Activated T-cell treated with anti-CD3 and anti-CD28 coated beads for 4 hours (primary cell): Measurements from ENCODE around the gene ABTB2.

Experiments used
- DNase-seq: peaks from one replicate; pipeline ENCODE4 v3.0.0-alpha.2; 2020

ABTB2 gene

GRCh38 chr11:34143048-34143447 is 214.8 kb downstream of the ABTB2 start:
- no peak for DNase-seq

- DNase-seq: no peak
These were observed 217.7 kb downstream of the ABTB2 start for GRCh38 chr11:34140149-34140548.

DNA sequence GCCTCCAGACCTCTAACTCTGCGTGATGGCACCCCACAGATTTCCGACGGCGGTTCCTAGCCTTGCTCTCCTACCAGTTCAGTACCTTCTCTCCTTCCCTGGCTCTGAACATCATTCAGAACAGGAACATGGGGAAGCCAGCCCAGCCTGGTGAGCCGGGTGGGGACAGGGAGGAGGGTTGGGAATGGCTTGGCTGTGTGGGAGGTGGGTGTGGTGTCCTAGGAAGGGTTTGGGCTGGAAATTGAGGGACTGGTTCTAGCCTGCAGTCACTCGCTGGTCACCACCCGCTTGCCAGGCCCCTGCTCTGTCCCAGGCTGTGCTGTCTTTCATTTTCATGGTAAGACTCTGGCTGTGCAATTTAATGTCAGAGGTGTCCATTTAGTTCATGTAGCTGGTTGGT is 218.5 kb downstream of the ABTB2 start:
- DNase-seq: no peak

DNA sequence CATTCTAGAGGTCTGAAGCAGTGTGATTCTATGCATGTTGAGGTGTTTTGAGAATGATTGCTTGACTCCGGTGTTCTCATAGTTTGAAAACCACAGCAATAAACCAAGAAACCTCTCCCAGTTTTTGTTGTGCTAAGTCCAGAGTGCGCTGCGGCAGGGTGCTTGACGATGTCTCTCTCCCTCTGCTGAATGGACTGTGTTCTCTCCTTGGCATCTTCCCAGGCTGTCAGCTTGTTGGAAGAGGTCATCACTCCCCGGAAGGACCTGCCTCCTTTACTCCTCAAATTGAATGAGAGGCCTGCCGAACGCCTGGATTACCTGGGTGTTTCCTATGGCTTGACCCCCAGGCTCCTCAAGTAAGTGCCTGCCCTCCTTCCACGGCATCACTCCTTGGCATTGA is 221.4 kb downstream of the ABTB2 start:
- DNase-seq: no peak

- DNase-seq: no peak
These were observed 222.4 kb downstream of the ABTB2 start for GRCh38 chr11:34135439-34135838.

DNA sequence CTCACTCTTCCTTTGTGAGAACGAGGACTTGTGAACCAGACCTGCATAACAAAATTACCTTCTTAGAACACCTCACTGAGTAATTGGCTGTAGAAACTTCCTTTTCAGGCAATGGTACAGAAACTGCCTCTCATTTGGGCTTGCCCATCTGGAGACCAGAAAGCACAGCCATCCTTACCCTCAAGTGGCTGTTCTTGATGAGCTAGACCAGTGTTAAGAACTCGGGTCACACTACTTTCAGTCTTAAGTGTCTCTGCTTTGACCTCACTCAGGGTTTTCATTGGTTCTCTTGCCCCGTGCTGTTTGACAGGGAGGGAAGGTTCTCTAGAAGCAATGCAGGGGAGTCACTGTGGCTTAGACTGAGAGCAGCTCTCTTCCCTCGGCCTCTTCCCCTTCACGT is 223.0 kb downstream of the ABTB2 start:
- DNase-seq: no peak

- DNase-seq: no peak
These were observed 225.4 kb downstream of the ABTB2 start for GRCh38 chr11:34132261-34132965.

- DNase-seq: no peak
These were observed 229.0 kb downstream of the ABTB2 start for GRCh38 chr11:34128824-34129223.

DNA sequence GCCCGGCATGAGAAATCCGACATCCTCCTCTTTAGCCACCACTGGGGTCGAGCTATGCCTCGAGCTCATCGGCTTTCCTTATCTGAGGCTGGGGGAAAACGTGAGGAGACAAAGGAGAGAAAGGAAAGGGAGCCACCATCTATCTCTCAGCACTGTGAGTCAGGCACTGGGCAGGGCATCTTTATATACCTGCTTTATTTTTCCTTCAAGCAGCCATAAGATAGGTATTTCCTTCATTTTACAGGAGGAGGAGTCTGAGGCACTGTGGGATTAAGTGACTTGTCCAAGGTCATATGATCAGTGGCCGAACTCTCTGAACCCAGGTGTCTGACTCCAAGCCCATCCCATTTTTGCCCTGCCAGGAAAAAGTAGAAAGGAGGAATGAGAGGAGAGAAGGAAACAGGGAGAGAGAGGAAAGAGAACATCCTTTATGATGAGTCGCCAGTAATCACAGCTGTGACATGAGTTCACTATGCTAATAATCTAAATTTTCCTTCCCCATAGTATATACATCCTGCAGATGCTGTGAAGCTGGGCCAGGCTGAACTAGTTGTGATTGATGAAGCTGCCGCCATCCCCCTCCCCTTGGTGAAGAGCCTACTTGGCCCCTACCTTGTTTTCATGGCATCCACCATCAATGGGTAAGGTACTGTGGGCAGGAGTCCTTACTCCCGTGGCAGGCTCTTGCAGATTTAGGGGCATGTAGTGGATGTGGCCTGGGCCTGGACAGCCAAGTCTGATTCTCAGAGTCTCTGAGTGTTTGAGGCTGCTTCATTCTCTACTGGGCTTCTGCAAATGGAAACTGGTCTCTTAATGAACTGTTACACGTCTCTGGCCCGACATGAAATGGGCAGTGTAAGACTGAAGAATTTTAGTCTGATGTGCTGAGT is 230.6 kb downstream of the ABTB2 start:
- no peak for DNase-seq

GRCh38 chr11:34124885-34125668 is 232.7 kb downstream of the ABTB2 start:
- DNase-seq: no peak

DNA sequence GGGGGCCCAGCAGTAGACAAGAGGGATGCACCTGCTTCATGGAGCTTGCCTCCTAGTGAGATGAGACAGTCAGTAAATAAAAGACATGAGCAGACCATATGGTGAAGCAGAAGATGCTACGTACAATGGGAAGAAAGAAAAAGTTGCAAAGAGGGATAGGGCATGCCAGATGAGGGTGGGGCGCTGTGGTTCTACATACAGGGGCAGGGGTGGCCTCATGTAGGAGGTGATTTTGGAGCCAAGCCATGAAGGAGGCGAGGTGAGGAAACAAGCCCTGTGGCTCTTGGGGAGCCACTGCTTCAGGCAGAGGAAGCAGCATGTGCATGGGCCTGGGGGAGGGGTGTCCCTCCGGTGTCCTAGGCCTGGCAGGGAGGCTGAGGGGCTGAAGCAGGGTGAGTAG is 237.2 kb downstream of the ABTB2 start:
- no peak for DNase-seq

- no peak for DNase-seq
These were observed 243.3 kb downstream of the ABTB2 start for GRCh38 chr11:34114471-34114870.

GRCh38 chr11:34114014-34114413 is 243.8 kb downstream of the ABTB2 start:
- no peak for DNase-seq

DNA sequence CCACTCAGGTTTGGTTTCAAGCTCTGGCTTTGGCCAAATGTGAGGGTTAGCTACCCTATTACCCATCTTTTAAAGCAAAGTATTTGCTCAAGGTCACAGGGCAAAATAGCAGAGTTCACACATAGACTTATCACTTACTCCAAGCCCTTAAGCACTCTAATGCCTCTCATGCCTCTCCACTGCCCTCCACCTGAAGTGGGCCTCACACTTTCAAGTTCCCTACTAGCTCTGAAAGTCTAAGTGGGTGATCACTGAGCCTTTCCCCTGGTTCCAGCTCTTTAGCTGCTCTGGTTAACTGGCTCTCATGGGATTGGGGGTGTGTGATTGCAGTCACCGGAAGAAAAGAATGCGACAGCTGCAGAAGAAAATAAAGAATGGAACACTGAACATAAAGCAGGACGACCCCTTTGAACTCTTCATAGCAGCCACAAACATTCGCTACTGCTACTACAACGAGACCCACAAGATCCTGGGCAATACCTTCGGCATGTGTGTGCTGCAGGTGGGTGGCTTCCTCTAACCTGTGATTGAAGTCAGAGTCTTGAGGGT is 246.0 kb downstream of the ABTB2 start:
- no peak for DNase-seq

GRCh38 chr11:34105957-34106504 is 251.8 kb downstream of the ABTB2 start:
- no peak for DNase-seq

DNA sequence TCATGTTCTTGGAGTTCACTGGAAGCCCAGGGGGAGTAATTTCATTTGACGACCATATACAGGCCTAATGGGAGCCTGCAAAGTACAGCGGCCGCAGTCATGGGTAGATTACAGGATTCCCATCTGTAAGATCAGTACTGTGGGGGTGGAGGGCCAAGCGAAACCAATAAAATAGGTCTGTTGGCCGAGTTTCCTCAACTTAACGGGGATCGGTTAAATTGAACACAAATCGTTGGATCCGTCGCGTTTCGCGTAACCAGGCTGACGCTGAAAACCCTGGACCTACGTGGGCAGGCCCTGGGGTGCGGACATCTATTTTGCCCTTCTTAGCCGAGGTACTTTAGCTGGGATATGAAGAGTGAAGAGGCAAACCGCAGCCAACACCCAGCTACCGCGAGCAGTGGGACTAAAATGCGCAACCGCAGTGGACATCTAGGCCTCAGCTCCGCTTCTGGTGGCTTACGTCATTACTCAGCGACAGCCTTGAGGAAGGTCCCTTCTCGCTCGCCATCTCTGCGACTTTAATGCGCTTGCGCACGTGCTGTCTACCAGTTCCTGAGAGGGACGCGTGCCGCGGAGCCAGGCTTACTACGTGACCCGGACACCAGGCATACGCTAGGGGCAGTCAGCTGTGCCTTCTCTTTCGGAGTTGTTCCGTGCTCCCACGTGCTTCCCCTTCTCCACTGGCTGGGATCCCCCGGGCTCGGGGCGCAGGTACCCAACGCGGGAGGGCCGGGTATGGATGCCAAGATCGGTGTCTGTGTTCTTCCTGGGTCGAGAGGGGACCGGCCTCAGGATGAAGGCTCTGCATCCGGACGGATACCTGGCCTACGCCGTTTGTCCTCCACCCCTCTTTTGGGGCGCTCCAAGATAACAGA is 252.5 kb downstream of the ABTB2 start, which contains the start of gene NAT10:
Gene NAT10, plus strand, starts transcription at position 551 of the 878 bp plus-strand sequence. CDS start 2,597 bp downstream, outside the sequence.
- DNase-seq: peak; percentile 96

DNA sequence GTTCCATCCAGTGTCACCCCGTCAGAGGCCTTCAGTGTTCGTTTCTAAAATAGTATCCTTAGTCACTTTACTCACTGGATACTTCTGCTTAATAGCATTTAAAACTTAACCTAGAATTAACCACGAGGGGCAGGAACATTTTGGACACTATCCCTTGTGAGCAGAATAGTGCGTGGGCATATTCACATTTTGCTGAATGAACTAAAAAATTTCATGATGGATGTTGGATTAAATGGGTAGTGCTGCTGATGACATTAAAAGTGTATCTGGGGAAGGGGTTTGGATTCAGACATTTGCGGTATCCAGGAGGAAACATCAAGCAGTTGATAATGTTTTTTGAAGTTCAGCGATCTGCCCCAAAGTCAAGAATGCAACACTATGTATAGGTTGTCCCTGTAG is 253.1 kb downstream of the ABTB2 start:
- no peak for DNase-seq
